Endothelial cell of umbilical vein (primary cell): Measurements from ENCODE around the gene UFD1. TPM values are rescaled to one million over a fixed set of nuclear protein-coding genes. Genes with fewer than 3 reads are reported as not detected.

Experiments
- BruUV-seq: library from RNA; stranded (reverse); fragments of 400-500 nt; replicated peaks from 2 replicates; lab custom pipeline; 2021; lab: Mats Ljungman, UMichigan
- CTCF ChIA-PET: fragments of 300-600, 350-600 bp; sonication (Branson Sonifier 250); formaldehyde crosslinking; loops from one replicate; lab custom pipeline; 2021; ENCODE audit warnings: antibody characterized with exemption, inconsistent platforms; lab: Charles Lee
- POLR2A ChIA-PET: fragments of 300-600, 350-600 bp; sonication (Branson Sonifier 250); formaldehyde crosslinking; loops from one replicate; lab custom pipeline; 2021; ENCODE audit warnings: antibody characterized with exemption, inconsistent platforms; lab: Charles Lee
- DNase-seq: peaks from one replicate; pipeline ENCODE4 v3.0.0-alpha.2; 2011; ENCODE audit warnings: low read depth, low spot score
- FAIRE-seq: peaks from 2 replicates; lab custom pipeline; 2011; peaks lifted over from hg19 to GRCh38; lab: Jason Lieb, UNC
- H2AFZ ChIP-seq: 2 replicates; pipeline ENCODE4 v1.6.0; 2012; ENCODE audit warnings: low read depth, low read length, control low read depth, inconsistent platforms
- H3K27ac ChIP-seq: 2 replicates; pipeline ENCODE4 v1.5.1; 2011; ENCODE audit warnings: low read depth, mild to moderate bottlenecking, control low read depth, low read length, moderate library complexity; ENCODE audit not compliant: insufficient read depth
- H3K27me3 ChIP-seq, 2 experiments: 2 replicates each; pipeline versions ENCODE4 v1.6.0 to v1.6.1; 2011; ENCODE audit warnings: low read length in 2 of 2, mixed read lengths in 1 of 2; ENCODE audit not compliant: control insufficient read depth in 2 of 2, insufficient read depth in 2 of 2
- H3K36me3 ChIP-seq, 2 experiments: 2 replicates in 1 of 2; 3 replicates in 1 of 2; pipeline ENCODE4 v1.5.1; 2011; ENCODE audit warnings: low read length in 2 of 2, mild to moderate bottlenecking in 1 of 2, moderate library complexity in 1 of 2; ENCODE audit not compliant: control insufficient read depth in 2 of 2, insufficient read depth in 2 of 2; ENCODE audit errors: extremely low read depth in 1 of 2
- H3K4me1 ChIP-seq: 3 replicates; pipeline ENCODE4 v1.5.1; 2011; ENCODE audit warnings: mild to moderate bottlenecking, low read length; ENCODE audit not compliant: control insufficient read depth, insufficient read depth; ENCODE audit errors: extremely low read depth
- H3K4me2 ChIP-seq: 2 replicates; pipeline ENCODE4 v1.6.1; 2011; ENCODE audit warnings: low read length, control low read depth, mixed read lengths; ENCODE audit not compliant: insufficient read depth
- H3K4me3 ChIP-seq, 3 experiments: fragments of 200-600 bp in 1 of 3; sonication (generic), shearing (Covaris generic) in 1 of 3; replicated peaks in 1 of 3; 2 replicates each; pipeline ENCODE4 v1.5.1; 2011 to 2016; ENCODE audit warnings: control low read depth in 3 of 3, low read length in 3 of 3, mild to moderate bottlenecking in 2 of 3, inconsistent platforms in 1 of 3, low read depth in 1 of 3, moderate library complexity in 1 of 3; ENCODE audit not compliant: insufficient read depth in 1 of 3
- H3K79me2 ChIP-seq: 2 replicates; pipeline ENCODE4 v1.6.0; 2012; ENCODE audit warnings: low read length, inconsistent platforms; ENCODE audit not compliant: control insufficient read depth, insufficient read depth
- H3K9ac ChIP-seq: replicated peaks from 2 replicates; pipeline ENCODE3; 2011; ENCODE audit warnings: low read length, control low read depth; ENCODE audit not compliant: insufficient read depth; ENCODE audit errors: extremely low read depth
- H3K9me1 ChIP-seq: replicated peaks from 3 replicates; pipeline ENCODE4 v1.6.0; 2011; ENCODE audit warnings: mild to moderate bottlenecking, low read length; ENCODE audit not compliant: control insufficient read depth, insufficient read depth; ENCODE audit errors: extremely low read depth
- H3K9me3 ChIP-seq: replicated peaks from 2 replicates; pipeline ENCODE4 v1.5.1; 2012; ENCODE audit warnings: low read length, inconsistent platforms; ENCODE audit not compliant: control insufficient read depth, insufficient read depth
- H4K20me1 ChIP-seq: replicated peaks from 2 replicates; pipeline ENCODE3; 2011; ENCODE audit warnings: mild to moderate bottlenecking, low read length; ENCODE audit not compliant: control insufficient read depth, insufficient read depth; ENCODE audit errors: extremely low read depth
- EZH2 ChIP-seq: IDR thresholded peaks from 2 replicates; pipeline ENCODE4 v1.6.1; 2012; ENCODE audit warnings: borderline replicate concordance, low read depth, mild to moderate bottlenecking, moderate library complexity, low read length, inconsistent platforms; ENCODE audit not compliant: severe bottlenecking
- FOS ChIP-seq: IDR thresholded peaks from 2 replicates; pipeline ENCODE4 v1.6.1; 2011; ENCODE audit warnings: mild to moderate bottlenecking, low read length, moderate library complexity, borderline replicate concordance; ENCODE audit not compliant: insufficient read depth
- GATA2 ChIP-seq: IDR thresholded peaks from 2 replicates; pipeline ENCODE4 v1.7.0; 2011; ENCODE audit warnings: low read depth, mild to moderate bottlenecking, moderate library complexity, mixed read lengths, low read length; ENCODE audit not compliant: insufficient read length, insufficient read depth
- JUN ChIP-seq: IDR thresholded peaks from 2 replicates; pipeline ENCODE4 v1.6.1; 2011; ENCODE audit warnings: borderline replicate concordance, low read depth; ENCODE audit not compliant: insufficient read length, insufficient read depth
- MYC ChIP-seq: IDR thresholded peaks from one replicate; pipeline ENCODE4 v1.6.1; 2011; ENCODE audit warnings: mild to moderate bottlenecking, low read depth, low read length
- POLR2AphosphoS5 ChIP-seq: IDR thresholded peaks from 2 replicates; pipeline ENCODE4 v1.6.1; 2012; ENCODE audit warnings: low read depth, mild to moderate bottlenecking, control low read depth, low read length, moderate library complexity; ENCODE audit not compliant: insufficient read depth
- dilution Hi-C: fragments of 300-500 bp; cut with MboI; formaldehyde crosslinking; loops from one replicate; pipeline ENCODE4 v1.15.0; 2019; ENCODE audit warnings: low sequenced_read_pairs; ENCODE audit not compliant: extremely low pct_ligation_motif_present
- intact Hi-C: fragments of 100-400 bp; cut with micrococcal nuclease; formaldehyde crosslinking; loops from one replicate; pipeline ENCODE4 v1.10.0; 2022
- polyA plus RNA-seq, 4 experiments: library from polyadenylated mRNA; depleted of rRNA in 3 of 4; stranded (reverse) in 3 of 4; unstranded in 1 of 4; fragments of >200 nt; gene quantifications; 2 replicates each; pipeline versions ENCODE4 v1.2.1 to v1.2.3, GENCODE V29; 2011 to 2012; ENCODE audit warnings: missing spikeins in 1 of 4
- total RNA-seq: library from RNA; stranded (reverse); gene quantifications from 2 replicates; pipeline ENCODE4 v1.2.3, GENCODE V29; 2021
- TF ChIP-seq, protein P1 (sequence below), 2 donors: IDR thresholded peaks; 1 replicate in 1 of 2; 2 replicates in 1 of 2; pipeline ENCODE4 v1.5.1; 2011; ENCODE audit warnings: low read length in 2 of 2, mild to moderate bottlenecking in 2 of 2, moderate library complexity in 2 of 2, control low read depth in 1 of 2, inconsistent platforms in 1 of 2, low read depth in 1 of 2; ENCODE audit not compliant: insufficient read depth in 1 of 2; ENCODE audit errors: extremely low read depth in 1 of 2

Gene UFD1
- total and polyA plus RNA-seq, 2 donors (not counting 3 experiments of a cell fraction or from before 2014, with no cell fraction given) = 127 to 228 TPM

GRCh38 chr22:19525666-19526065 is 46.7 kb upstream of the UFD1 start:
- intact Hi-C loops = loop anchor here (1.0 to 2.0 kb wide), 2 partner anchors 8 to 95 kb away; no protein-coding TSS in a partner anchor
- POLR2A ChIA-PET = no interaction called here
- H3K79me2 ChIP-seq = peaks cover 28% of the 10 kb centered on the region

More at GRCh38 chr22:19525666-19526065, 46.7 kb upstream of the UFD1 start:
- no peaks in the 10 kb centered on the region for H4K20me1 ChIP-seq
- H3K27ac ChIP-seq = peak overlapping the region; percentile 55
- CTCF ChIA-PET = interaction anchor here (1.4 kb wide), 1 partner anchor 30 kb away, joined by 3 read pairs; no protein-coding TSS in a partner anchor
- H3K36me3 ChIP-seq = peaks cover 0 to 2% of the 10 kb centered on the region in 2 experiments
- H2AFZ ChIP-seq = peak overlapping the region; percentile 7
- no peaks in the 10 kb centered on the region for H3K9me1 ChIP-seq
- dilution Hi-C loops = no loop called here
- H3K4me3 ChIP-seq = no peak overlapping the region
- no peaks in the 10 kb centered on the region for H3K9me3 ChIP-seq
- DNase-seq = no peak
- no peak overlapping the region for H3K4me2 ChIP-seq
- H3K27me3 ChIP-seq = no peaks in the 10 kb centered on the region
- BruUV-seq = no TSS peak
- no peak for TF ChIP-seq POLR2AphosphoS5
- no peak for TF ChIP-seq EZH2
- TF ChIP-seq FOS = no peak
- TF ChIP-seq GATA2 = peak; percentile 66
- TF ChIP-seq, protein P1, sequence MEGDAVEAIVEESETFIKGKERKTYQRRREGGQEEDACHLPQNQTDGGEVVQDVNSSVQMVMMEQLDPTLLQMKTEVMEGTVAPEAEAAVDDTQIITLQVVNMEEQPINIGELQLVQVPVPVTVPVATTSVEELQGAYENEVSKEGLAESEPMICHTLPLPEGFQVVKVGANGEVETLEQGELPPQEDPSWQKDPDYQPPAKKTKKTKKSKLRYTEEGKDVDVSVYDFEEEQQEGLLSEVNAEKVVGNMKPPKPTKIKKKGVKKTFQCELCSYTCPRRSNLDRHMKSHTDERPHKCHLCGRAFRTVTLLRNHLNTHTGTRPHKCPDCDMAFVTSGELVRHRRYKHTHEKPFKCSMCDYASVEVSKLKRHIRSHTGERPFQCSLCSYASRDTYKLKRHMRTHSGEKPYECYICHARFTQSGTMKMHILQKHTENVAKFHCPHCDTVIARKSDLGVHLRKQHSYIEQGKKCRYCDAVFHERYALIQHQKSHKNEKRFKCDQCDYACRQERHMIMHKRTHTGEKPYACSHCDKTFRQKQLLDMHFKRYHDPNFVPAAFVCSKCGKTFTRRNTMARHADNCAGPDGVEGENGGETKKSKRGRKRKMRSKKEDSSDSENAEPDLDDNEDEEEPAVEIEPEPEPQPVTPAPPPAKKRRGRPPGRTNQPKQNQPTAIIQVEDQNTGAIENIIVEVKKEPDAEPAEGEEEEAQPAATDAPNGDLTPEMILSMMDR (IDR thresholded peaks at IDR 0.05; ENCODE audit: extremely low read depth in 1 of 2, insufficient read depth in 1 of 2, low read depth in 1 of 2, low read length in 2 of 2) = no peak
- TF ChIP-seq JUN = no peak
- TF ChIP-seq MYC = no peak
- no peak overlapping the region for H3K9ac ChIP-seq
- peak; percentile 18 for FAIRE-seq
- H3K4me1 ChIP-seq = peaks cover 44% of the 10 kb centered on the region
